RWPE2 (cell line): Measurements from ENCODE around the gene OGFR.

ENCODE experiments used
- ATAC-seq: fragments of 200-7000 bp; cut with Tn5 transposase; 3 replicates; pipeline ENCODE4 v1.9.1; 2021; ENCODE audit warnings: low read depth
- DNase-seq: peaks from one replicate; pipeline ENCODE4 v3.0.0-alpha.2; 2020; ENCODE audit warnings: low spot score
- H3K27ac ChIP-seq: fragments of 450-650 bp; 2 replicates; pipeline ENCODE4 v1.5.1; 2017; ENCODE audit warnings: mild to moderate bottlenecking; ENCODE audit not compliant: poor library complexity, severe bottlenecking
- H3K27me3 ChIP-seq: fragments of 250-450 bp; sonication (Bioruptor Pico); 2 replicates; pipeline ENCODE4 v1.5.1; 2021; ENCODE audit warnings: mild to moderate bottlenecking, moderate library complexity; ENCODE audit not compliant: insufficient read depth, poor library complexity, severe bottlenecking
- H3K36me3 ChIP-seq: fragments of 250-450 bp; sonication (Bioruptor Pico); 2 replicates; pipeline ENCODE4 v1.5.1; 2020; ENCODE audit warnings: low read depth, mild to moderate bottlenecking, moderate library complexity
- H3K4me1 ChIP-seq: fragments of 250-450 bp; sonication (Bioruptor Pico); 2 replicates; pipeline ENCODE4 v1.5.1; 2021; ENCODE audit warnings: mild to moderate bottlenecking, moderate library complexity; ENCODE audit not compliant: insufficient read depth, poor library complexity, severe bottlenecking
- H3K4me3 ChIP-seq: fragments of 250-450 bp; sonication (Bioruptor Pico); 2 replicates; pipeline ENCODE4 v1.5.1; 2021; ENCODE audit warnings: mild to moderate bottlenecking, moderate library complexity; ENCODE audit not compliant: severe bottlenecking
- H3K9me3 ChIP-seq: fragments of 250-450 bp; sonication (Bioruptor Pico); 2 replicates; pipeline ENCODE4 v1.5.1; 2021; ENCODE audit warnings: mild to moderate bottlenecking, moderate library complexity; ENCODE audit not compliant: severe bottlenecking
- TF ChIP-seq, protein P1 (sequence below): fragments of 450-650 bp; IDR thresholded peaks from one replicate; pipeline ENCODE4 v1.5.1; 2017; ENCODE audit warnings: mild to moderate bottlenecking, moderate library complexity; ENCODE audit not compliant: poor library complexity, severe bottlenecking

OGFR gene

DNA sequence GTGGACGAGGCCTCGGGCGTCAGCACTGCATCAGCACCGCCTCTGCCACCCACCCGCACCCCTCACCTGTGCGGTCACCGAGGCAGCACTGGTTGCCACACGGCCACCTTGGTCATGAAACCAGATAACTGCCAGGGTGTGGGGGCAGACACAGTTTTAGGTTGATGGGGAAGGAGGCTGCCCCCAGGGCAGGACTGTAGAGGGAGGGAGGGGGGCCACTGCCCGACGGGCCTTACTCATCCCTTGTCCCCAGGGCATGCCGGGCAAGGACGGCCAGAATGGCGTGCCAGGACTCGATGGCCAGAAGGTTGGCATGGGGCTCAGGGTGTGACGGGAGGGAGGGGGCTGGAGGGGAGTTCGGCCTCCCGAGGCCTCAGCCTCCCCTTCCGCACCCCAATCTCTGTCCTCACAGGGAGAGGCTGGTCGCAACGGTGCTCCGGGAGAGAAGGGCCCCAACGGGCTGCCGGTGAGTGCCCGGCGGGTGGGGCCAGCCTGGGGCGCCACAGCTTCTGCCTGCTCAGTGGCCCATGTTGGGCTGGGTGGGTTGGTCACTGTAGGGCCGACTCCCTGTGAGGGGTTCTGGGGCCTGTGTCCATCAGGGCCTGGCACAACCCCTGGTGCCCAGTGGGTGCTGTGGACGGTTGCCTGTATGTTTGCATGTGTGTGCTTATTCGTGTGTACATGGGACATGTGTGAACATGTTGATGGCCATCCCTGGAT, 24.0 kb downstream of the OGFR start:
- H3K36me3 ChIP-seq, result no peaks in the 10 kb centered on the region
- H3K9me3 ChIP-seq, result no peaks in the 10 kb centered on the region
- H3K27ac ChIP-seq, result no peak overlapping the region
- TF ChIP-seq, protein P1, sequence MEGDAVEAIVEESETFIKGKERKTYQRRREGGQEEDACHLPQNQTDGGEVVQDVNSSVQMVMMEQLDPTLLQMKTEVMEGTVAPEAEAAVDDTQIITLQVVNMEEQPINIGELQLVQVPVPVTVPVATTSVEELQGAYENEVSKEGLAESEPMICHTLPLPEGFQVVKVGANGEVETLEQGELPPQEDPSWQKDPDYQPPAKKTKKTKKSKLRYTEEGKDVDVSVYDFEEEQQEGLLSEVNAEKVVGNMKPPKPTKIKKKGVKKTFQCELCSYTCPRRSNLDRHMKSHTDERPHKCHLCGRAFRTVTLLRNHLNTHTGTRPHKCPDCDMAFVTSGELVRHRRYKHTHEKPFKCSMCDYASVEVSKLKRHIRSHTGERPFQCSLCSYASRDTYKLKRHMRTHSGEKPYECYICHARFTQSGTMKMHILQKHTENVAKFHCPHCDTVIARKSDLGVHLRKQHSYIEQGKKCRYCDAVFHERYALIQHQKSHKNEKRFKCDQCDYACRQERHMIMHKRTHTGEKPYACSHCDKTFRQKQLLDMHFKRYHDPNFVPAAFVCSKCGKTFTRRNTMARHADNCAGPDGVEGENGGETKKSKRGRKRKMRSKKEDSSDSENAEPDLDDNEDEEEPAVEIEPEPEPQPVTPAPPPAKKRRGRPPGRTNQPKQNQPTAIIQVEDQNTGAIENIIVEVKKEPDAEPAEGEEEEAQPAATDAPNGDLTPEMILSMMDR, result no peak
- no peak for ATAC-seq
- no peaks in the 10 kb centered on the region for H3K27me3 ChIP-seq
- no peak for DNase-seq
- H3K4me3 ChIP-seq, result no peak overlapping the region
- H3K4me1 ChIP-seq, result peaks cover 17% of the 10 kb centered on the region

DNA sequence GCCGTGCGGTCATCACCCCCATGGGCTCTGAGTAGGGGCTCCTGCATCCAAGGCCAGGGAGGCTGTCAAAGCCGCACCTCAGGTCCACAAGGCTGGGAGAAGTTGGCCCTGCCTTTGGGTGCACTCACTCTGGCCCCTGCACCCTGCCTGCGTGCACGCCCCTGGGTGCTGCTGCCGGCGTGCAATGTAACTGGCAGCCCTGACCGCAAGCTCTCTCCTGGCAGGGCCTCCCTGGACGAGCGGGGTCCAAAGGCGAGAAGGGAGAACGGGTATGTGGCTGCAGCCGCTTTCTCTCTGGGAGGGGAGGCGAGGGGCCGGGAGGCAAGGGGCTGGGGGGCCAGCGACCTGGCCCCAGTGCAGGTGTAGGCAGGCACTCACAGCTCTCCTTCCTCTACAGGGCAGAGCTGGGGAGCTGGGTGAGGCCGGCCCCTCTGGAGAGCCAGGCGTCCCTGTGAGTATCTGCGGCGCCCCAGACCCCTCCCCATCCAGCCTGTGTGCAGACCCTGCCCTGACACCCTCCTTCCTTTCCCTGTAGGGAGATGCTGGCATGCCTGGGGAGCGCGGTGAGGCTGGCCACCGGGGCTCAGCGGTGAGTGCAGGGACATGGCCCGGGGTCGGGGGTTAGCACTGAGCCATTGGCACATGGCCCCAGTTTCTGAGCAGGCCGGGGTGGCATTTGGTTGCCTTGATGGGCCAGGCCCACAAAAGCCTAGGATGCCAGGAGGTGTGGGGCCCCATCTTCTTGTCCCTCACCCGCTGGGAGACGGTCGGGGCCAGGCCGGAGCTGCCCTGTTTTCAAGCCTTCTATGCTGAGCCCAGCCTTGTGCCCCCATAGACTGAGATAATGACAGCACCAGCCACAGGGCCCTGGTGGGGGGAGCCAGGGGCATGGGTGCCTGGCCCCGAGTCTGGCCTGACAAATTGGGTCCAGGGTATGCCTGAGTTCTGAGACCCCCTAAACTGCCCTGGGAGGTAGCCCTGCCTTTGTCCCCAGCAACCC, 24.9 kb downstream of the OGFR start:
- Histone ChIP-seq H3K4me3 (no peak overlapping the region), H3K27me3 (no peaks in the 10 kb centered on the region), H3K4me1 (peaks cover 17% of the 10 kb centered on the region), H3K36me3 (no peaks in the 10 kb centered on the region), H3K27ac (no peak overlapping the region), H3K9me3 (no peaks in the 10 kb centered on the region)
- ATAC-seq (no peak), DNase-seq (no peak)
- TF ChIP-seq, protein P1, result no peak

DNA sequence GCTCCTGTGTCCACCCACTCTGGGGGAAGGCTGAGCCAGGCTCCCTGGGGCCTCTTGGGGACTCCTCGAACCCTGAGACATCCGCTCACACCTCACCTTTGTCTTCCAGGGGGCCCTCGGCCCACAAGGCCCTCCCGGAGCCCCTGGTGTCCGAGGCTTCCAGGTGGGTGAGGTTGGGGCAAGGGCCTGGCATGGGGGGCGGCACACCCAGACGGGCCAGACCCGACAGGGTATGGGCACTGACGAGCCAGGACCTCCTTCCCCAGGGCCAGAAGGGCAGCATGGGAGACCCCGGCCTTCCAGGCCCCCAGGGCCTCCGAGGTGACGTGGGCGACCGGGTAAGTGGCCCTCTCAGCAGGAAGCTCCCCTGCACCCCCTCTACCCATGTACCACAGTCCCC, 25.6 kb downstream of the OGFR start:
- Histone ChIP-seq H3K27me3 (no peaks in the 10 kb centered on the region), H3K36me3 (no peaks in the 10 kb centered on the region), H3K4me3 (no peak overlapping the region), H3K9me3 (no peaks in the 10 kb centered on the region), H3K27ac (no peak overlapping the region), H3K4me1 (peaks cover 17% of the 10 kb centered on the region)
- DNase-seq, result no peak
- no peak for ATAC-seq
- TF ChIP-seq, protein P1, result no peak

DNA sequence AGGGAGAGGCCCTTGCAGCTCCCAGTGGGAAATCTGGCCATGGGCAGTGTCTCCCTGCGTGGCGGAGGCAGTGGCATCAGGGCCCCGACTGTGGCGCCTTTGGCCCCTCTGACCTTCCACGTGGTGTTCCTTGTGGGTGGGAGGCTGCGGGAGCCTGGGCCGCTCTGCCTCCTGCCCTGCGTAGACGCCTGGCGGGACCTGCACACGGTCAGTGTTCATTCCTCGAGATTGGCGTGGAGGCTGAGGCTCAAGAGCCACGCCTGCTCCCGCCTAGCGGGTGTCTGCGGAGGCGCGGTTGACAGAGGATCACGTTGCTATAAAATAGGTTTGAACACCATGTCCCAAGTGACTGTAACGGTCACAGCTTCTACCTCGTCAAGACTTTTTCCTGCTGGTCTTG, 26.2 kb downstream of the OGFR start:
- H3K4me3 ChIP-seq, result no peak overlapping the region
- no peak overlapping the region for H3K27ac ChIP-seq
- DNase-seq (no peak), ATAC-seq (no peak)
- H3K4me1 ChIP-seq, result peaks cover 17% of the 10 kb centered on the region
- no peaks in the 10 kb centered on the region for H3K9me3 ChIP-seq
- H3K36me3 ChIP-seq, result no peaks in the 10 kb centered on the region
- H3K27me3 ChIP-seq, result no peaks in the 10 kb centered on the region
- TF ChIP-seq, protein P1, result no peak
